GM19395 (cell line): ENCODE measurements around the gene CIART.
"Not testable (repeated sequence)": the region's sequence is repeated elsewhere in the genome, so short reads cannot be mapped to it uniquely, and the experiment has no call there.

Source experiments
- ATAC-seq: cut with Tn5 transposase; IDR thresholded peaks from one replicate; pipeline ENCODE4 v1.9.1; 2021; ENCODE audit warnings: mild to moderate bottlenecking, moderate library complexity; ENCODE audit not compliant: unreplicated experiment

The CIART gene

DNA sequence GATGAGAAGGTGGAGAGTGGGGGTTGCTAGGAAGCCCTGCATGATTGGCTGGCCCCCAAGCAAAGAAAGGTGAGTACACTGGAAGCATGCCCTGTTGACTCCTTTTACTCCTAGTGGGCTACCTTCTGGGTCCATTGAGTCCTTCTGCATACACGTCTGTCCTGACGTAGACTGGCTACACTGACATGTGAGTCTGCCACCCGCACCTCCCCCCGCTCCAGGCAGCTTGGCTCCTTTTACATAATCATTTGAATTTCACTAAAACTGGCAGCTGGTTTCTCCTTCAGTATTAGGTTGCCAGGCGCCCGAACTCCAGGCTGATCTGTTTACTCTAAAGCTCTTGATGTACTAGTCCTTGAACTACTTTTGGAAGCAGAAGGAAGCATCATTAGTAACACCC, 20.0 kb downstream of the CIART start:
- ATAC-seq, result no peak

DNA sequence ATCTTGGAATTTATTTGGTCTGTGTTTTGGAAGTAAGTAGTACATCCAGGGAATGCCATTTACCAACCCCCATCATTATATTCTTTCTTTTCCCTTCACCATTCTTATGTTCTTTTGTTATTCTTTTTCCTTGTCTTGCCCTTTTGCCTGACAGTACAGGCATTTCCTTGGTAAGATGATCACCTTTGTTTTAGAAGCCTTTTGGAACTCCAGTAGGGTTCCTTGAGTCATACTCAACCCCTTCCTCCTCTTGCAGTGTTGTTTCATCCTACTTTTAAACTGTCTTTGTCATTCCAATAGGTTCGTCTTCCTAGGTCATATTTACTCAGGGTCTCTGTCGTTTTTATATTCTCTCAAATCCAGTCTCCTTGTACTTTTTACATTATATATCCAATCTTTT, 20.5 kb downstream of the CIART start:
- ATAC-seq, result no peak

DNA sequence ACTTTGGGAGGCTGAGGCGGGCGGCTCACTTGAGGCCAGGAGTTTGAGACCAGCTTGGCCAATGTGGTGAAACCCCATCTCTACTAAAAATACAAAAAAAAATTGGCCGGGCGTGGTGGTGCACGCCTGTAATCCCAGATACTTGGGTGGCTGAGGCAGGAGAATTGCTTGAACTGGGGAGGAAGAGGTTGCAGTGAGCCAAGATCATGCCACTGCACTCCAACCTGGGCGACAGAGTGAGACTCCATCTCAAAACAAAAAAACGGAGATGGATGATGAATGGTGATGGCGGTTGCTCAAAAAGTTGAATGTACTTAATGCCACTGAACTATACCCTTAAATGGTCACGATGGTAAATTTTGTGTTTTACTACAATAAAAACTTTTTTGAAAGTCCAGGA, 26.2 kb downstream of the CIART start:
- ATAC-seq, result not testable (repeated sequence)

GRCh38 chr1:150309758-150310508, 27.6 kb downstream of the CIART start:
- ATAC-seq, result no peak

DNA sequence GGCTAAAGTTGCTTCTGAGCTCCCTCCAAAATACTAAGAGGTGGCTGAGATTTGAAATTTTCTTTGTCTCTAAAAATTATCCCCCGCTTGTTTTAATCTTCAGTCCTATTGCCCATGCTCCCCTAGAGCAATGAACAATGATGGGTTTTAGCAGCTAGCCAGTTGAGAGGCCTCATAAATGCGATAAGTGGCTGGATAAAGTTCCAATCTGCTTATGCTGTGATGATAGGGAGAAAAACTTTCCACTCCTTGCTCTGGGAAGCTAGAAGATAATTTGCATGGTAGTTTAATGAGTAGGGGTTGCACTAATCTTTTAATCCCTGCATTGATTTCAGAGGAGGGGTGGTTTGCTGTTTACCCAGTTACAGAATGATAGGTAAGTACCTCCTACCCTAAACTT, 29.4 kb downstream of the CIART start:
- no peak for ATAC-seq

DNA sequence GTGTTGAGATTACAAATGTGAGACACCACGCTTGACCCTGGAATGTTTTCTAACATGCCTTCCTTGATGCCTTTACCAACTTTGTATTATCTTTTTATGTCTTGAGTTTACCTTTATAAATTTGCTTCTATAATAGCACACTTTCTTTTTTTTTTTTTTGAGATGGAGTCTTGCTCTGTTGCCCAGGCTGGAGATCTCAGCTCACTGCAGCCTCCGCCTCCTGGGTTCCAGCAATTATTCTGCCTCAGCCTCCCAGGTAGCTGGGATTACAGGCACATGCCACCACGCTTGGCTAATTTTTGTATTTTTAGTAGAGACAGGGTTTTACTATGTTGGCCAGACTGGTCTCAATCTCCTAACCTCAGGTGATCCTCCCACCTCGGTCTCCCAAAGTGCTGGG, 32.3 kb downstream of the CIART start:
- not testable (repeated sequence) for ATAC-seq

- no peak for ATAC-seq
These were observed 38.3 kb downstream of the CIART start for GRCh38 chr1:150320667-150320978.

DNA sequence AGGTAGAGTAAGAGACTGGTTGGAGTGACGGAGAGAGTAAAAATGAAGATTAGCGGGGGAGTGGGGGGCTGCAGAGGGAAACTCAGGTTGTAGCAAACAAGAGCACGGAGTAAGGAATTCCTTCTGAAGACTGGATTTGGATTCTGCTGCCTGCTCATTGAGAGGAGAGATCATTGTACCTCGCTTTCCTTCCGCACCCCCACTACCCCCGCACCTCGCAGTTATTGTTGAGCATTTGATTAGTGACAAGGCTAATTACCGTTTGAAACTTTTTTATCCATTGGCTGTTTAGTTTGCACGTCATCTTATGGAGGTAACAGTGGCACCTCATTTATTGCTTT, 39.4 kb downstream of the CIART start:
- ATAC-seq, result no peak

DNA sequence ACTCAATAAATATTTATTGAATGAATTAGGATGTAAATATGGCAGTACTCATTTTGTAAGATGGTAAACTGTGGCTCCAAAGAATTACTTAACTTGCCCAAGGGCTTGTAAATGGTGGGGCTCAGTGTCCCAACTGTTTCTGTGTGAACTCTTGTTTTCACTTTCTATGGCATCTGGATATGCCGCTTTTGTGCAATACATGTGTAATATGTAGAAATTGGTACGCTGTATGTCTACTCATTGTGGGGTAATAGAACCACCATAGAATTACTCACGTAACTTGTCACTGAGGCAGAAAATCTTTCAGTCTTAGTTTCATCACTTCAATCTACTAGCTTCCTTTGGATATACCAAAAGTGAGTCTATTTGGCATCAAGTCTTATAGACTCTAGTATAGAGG, 40.0 kb downstream of the CIART start:
- ATAC-seq, result no peak

DNA sequence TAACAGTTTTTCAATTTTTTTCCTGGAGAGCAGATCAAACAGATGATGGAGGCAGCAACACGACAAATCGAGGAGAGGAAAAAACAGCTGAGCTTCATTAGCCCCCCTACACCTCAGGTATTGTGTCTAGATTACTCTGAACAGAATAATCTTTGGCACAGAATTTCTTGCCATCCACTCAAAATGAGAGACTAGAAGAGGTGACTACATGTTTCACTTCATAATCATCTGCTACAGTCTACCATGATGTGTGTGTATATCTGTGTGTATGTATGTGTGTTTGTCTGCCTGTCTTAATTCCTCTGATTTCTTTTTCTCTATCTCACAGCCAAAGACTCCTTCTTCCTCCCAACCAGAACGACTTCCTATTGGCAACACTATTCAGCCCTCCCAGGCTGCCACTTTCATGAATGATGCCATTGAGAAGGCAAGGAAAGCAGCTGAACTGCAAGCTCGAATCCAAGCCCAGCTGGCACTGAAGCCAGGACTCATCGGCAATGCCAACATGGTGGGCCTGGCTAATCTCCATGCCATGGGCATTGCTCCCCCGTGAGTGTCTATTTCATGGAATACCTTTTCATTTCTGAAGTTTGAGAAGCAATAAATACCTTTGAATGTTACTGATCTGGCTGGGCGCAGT, 50.4 kb downstream of the CIART start:
- ATAC-seq, result no peak
